IMR-90 (cell line): Measurements from ENCODE around the gene NUAK1. TPM values are rescaled to one million over a fixed set of nuclear protein-coding genes. Genes with fewer than 3 reads are reported as not detected.

Source experiments
- ATAC-seq: fragments of 200-7000 bp; cut with Tn5 transposase; 2 replicates; pipeline ENCODE4 v1.9.1; 2020; ENCODE audit warnings: low read depth, mild to moderate bottlenecking, moderate library complexity
- BruUV-seq: library from RNA; stranded (reverse); fragments of 400-500 nt; replicated peaks from 2 replicates; lab custom pipeline; 2021; lab: Mats Ljungman, UMichigan
- CTCF ChIA-PET: fragments of 300-600 bp; formaldehyde crosslinking; extraction: SDS; loops from one replicate; lab custom pipeline; 2021; ENCODE audit warnings: antibody characterized with exemption; lab: Yijun Ruan, JAX
- POLR2A ChIA-PET: fragments of 300-600 bp; sonication (Branson Sonifier 250); formaldehyde crosslinking; loops from one replicate; lab custom pipeline; 2022; ENCODE audit warnings: antibody characterized with exemption; ENCODE audit not compliant: unreplicated experiment; lab: Charles Lee
- DNase-seq: peaks from one replicate; pipeline ENCODE4 v3.0.0; 2013
- H2AFZ ChIP-seq: replicated peaks from 2 replicates; pipeline ENCODE3; 2013; ENCODE audit warnings: low read length, mild to moderate bottlenecking; ENCODE audit not compliant: poor library complexity
- H2AK5ac ChIP-seq: 2 replicates; pipeline ENCODE4 v1.6.1; 2013; ENCODE audit warnings: low read depth, low read length, inconsistent platforms
- H2AK9ac ChIP-seq: replicated peaks from 2 replicates; pipeline ENCODE3; 2013; ENCODE audit warnings: mild to moderate bottlenecking, low read depth, low read length, moderate library complexity; ENCODE audit not compliant: poor library complexity
- H2BK120ac ChIP-seq: 2 replicates; pipeline ENCODE4 v1.6.1; 2013; ENCODE audit warnings: low read depth, low read length, inconsistent platforms
- H2BK15ac ChIP-seq: 3 replicates; pipeline ENCODE4 v1.6.1; 2013; ENCODE audit warnings: low read depth, low read length, inconsistent platforms
- H2BK20ac ChIP-seq: 2 replicates; pipeline ENCODE4 v1.6.1; 2013; ENCODE audit warnings: low read depth, mild to moderate bottlenecking, inconsistent platforms, low read length, moderate library complexity
- H2BK5ac ChIP-seq: 2 replicates; pipeline ENCODE4 v1.6.1; 2013; ENCODE audit warnings: mild to moderate bottlenecking, low read depth, low read length, inconsistent platforms; ENCODE audit not compliant: poor library complexity, severe bottlenecking
- H3K14ac ChIP-seq: replicated peaks from 2 replicates; pipeline ENCODE4 v1.6.1; 2013; ENCODE audit warnings: low read depth, low read length, inconsistent platforms
- H3K18ac ChIP-seq: 2 replicates; pipeline ENCODE4 v1.6.1; 2013; ENCODE audit warnings: low read depth, low read length, control low read depth
- H3K23ac ChIP-seq: 2 replicates; pipeline ENCODE4 v1.6.1; 2013; ENCODE audit warnings: low read depth, low read length, inconsistent platforms
- H3K27ac ChIP-seq: 2 replicates; pipeline ENCODE4 v1.5.1; 2013; ENCODE audit warnings: mild to moderate bottlenecking, control low read depth, low read length; ENCODE audit not compliant: insufficient read depth
- H3K27me3 ChIP-seq: 2 replicates; pipeline ENCODE4 v1.6.1; 2013; ENCODE audit warnings: low read length; ENCODE audit not compliant: control insufficient read depth, insufficient read depth
- H3K36me3 ChIP-seq: 2 replicates; pipeline ENCODE4 v1.6.1; 2013; ENCODE audit warnings: low read length, mixed read lengths; ENCODE audit not compliant: control insufficient read depth, insufficient read depth
- H3K4ac ChIP-seq: 2 replicates; pipeline ENCODE4 v1.6.1; 2013; ENCODE audit warnings: low read depth, low read length, inconsistent platforms
- H3K4me1 ChIP-seq: 2 replicates; pipeline ENCODE4 v1.6.1; 2013; ENCODE audit warnings: low read length, mixed read lengths; ENCODE audit not compliant: control insufficient read depth, insufficient read depth
- H3K4me2 ChIP-seq: 2 replicates; pipeline ENCODE4 v1.6.1; 2013; ENCODE audit warnings: low read depth, mild to moderate bottlenecking, control low read depth, low read length, moderate library complexity
- H3K4me3 ChIP-seq: 2 replicates; pipeline ENCODE4 v1.5.1; 2013; ENCODE audit warnings: low read depth, mild to moderate bottlenecking, control low read depth, low read length, moderate library complexity; ENCODE audit not compliant: insufficient read depth
- H3K56ac ChIP-seq: 2 replicates; pipeline ENCODE4 v1.6.1; 2013; ENCODE audit warnings: low read length, inconsistent platforms; ENCODE audit not compliant: insufficient read depth; ENCODE audit errors: extremely low read depth
- H3K79me1 ChIP-seq, 2 experiments: 2 replicates each; pipeline ENCODE4 v1.6.1; 2013; ENCODE audit warnings: low read length in 2 of 2, inconsistent platforms in 1 of 2, low read depth in 1 of 2
- H3K9ac ChIP-seq: 2 replicates; pipeline ENCODE4 v1.6.1; 2013; ENCODE audit warnings: low read depth, low read length, control low read depth
- H3K9me1 ChIP-seq: 2 replicates; pipeline ENCODE4 v1.6.1; 2013; ENCODE audit warnings: low read length, inconsistent platforms; ENCODE audit not compliant: insufficient read depth
- H3K9me3 ChIP-seq: 2 replicates; pipeline ENCODE4 v1.6.1; 2013; ENCODE audit warnings: low read length; ENCODE audit not compliant: control insufficient read depth, insufficient read depth
- H4K20me1 ChIP-seq: 2 replicates; pipeline ENCODE4 v1.6.1; 2013; ENCODE audit warnings: low read length, inconsistent platforms; ENCODE audit not compliant: insufficient read depth
- H4K5ac ChIP-seq: 2 replicates; pipeline ENCODE4 v1.6.1; 2013; ENCODE audit warnings: mild to moderate bottlenecking, low read depth, low read length, control low read depth
- H4K8ac ChIP-seq, 2 experiments: 2 replicates each; pipeline ENCODE4 v1.6.1; 2013; ENCODE audit warnings: low read depth in 2 of 2, low read length in 2 of 2, control low read depth in 1 of 2, inconsistent platforms in 1 of 2
- H4K91ac ChIP-seq: 2 replicates; pipeline ENCODE4 v1.6.1; 2013; ENCODE audit warnings: low read depth, low read length, inconsistent platforms; ENCODE audit not compliant: insufficient read depth
- BHLHE40 ChIP-seq: fragments of 150-350 bp; IDR thresholded peaks from 2 replicates; pipeline ENCODE4 v1.6.1; 2016; ENCODE audit warnings: mild to moderate bottlenecking, low read depth, low read length
- CEBPB ChIP-seq: IDR thresholded peaks from 2 replicates; pipeline ENCODE4 v1.6.1; 2012; ENCODE audit warnings: low read depth, low read length, improper control_type of control experiment
- CHD1 ChIP-seq: IDR thresholded peaks from 2 replicates; pipeline ENCODE4 v1.6.1; 2012; ENCODE audit warnings: low read depth, low read length, improper control_type of control experiment
- MAFK ChIP-seq: IDR thresholded peaks from 2 replicates; pipeline ENCODE4 v1.6.1; 2012; ENCODE audit warnings: low read depth, low read length, improper control_type of control experiment
- MAZ ChIP-seq: IDR thresholded peaks from 2 replicates; pipeline ENCODE4 v1.6.1; 2012; ENCODE audit warnings: low read depth, mild to moderate bottlenecking, low read length, improper control_type of control experiment, moderate library complexity, borderline replicate concordance
- RAD21 ChIP-seq: IDR thresholded peaks from 2 replicates; pipeline ENCODE4 v1.6.1; 2012; ENCODE audit warnings: low read length, improper control_type of control experiment
- RCOR1 ChIP-seq: IDR thresholded peaks from 2 replicates; pipeline ENCODE4 v1.6.1; 2012; ENCODE audit warnings: mild to moderate bottlenecking, low read length, improper control_type of control experiment; ENCODE audit not compliant: insufficient replicate concordance
- SMC3 ChIP-seq: fragments of 150-350 bp; IDR thresholded peaks from 2 replicates; pipeline ENCODE4 v1.6.1; 2016; ENCODE audit warnings: low read depth, mild to moderate bottlenecking, antibody characterized with exemption, low read length, moderate library complexity
- WGBS, 2 experiments: methylation state at CpG; one replicate each; pipeline versions ENCODE4 v1.1.5 to v1.1.7; 2013; ENCODE audit warnings: missing lambda C conversion rate in 2 of 2; ENCODE audit not compliant: insufficient read length in 1 of 2; ENCODE audit errors: extremely low coverage in 2 of 2; 5-methylcytosine and 5-hydroxymethylcytosine counted together
- dilution Hi-C: fragments of 300-500 bp; cut with HindIII; formaldehyde crosslinking; loops from one replicate; pipeline ENCODE4 v1.14.3; 2018; ENCODE audit warnings: low sequenced_read_pairs; ENCODE audit not compliant: unreplicated experiment
- in situ Hi-C: fragments of 300-500 bp; cut with MboI; formaldehyde crosslinking; loops from 3 replicates; pipeline ENCODE4 v1.14.3; 2019; ENCODE audit warnings: low sequenced_read_pairs, inconsistent platforms, mixed read lengths
- intact Hi-C: fragments of 100-400 bp; cut with micrococcal nuclease; formaldehyde crosslinking; loops from 2 replicates; pipeline ENCODE4 v1.10.0; 2022
- polyA plus RNA-seq, 3 experiments: library from polyadenylated mRNA; depleted of rRNA; stranded (reverse); fragments of >200 nt; gene quantifications; 2 replicates each; pipeline ENCODE4 v1.2.3, GENCODE V29; 2012; ENCODE audit warnings: low replicate concordance in 1 of 3
- total RNA-seq: library from RNA; depleted of rRNA; stranded (reverse); fragments of >200 nt; gene quantifications from 2 replicates; pipeline ENCODE4 v1.2.3, GENCODE V29; 2012
- TF ChIP-seq, protein P1 (sequence below): fragments of 150-350 bp; IDR thresholded peaks from 2 replicates; pipeline ENCODE4 v1.6.1; 2016; ENCODE audit warnings: low read depth, mild to moderate bottlenecking, low read length, moderate library complexity, borderline replicate concordance
- TF ChIP-seq, protein P2 (sequence below): fragments of 150-350 bp; IDR thresholded peaks from 2 replicates; pipeline ENCODE4 v1.6.1; 2017; ENCODE audit warnings: mild to moderate bottlenecking, antibody characterized with exemption, low read length, low read depth

NUAK1 gene
- total and polyA plus RNA-seq, 2 of the 4 experiments (the other 2 are of a cell fraction): 4.8 to 8.8 TPM

DNA sequence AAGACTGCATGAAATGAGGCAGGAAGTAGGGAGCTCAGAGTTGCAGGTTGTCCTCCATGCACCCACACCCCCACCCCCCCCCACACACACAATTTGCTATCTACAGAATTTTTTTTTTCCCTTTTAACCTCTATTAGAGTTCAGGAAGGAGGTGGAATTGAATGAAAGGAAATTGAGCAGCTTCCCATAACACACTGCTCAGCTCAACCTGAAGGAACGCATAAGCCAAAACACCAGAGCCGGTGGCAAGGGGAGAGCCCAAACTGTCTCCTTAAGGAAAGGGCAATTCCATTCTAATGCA lies 74.1 kb downstream of the NUAK1 start:
- Histone ChIP-seq H4K91ac (no peak overlapping the region), H4K8ac (no peak overlapping the region), H3K4ac (no peak overlapping the region), H2BK5ac (no peak overlapping the region), H4K5ac (no peak overlapping the region), H3K27ac (no peak overlapping the region), H2AK5ac (no peak overlapping the region), H3K4me3 (no peak overlapping the region), H3K56ac (no peak overlapping the region), H3K4me1 (no peaks in the 10 kb centered on the region), H2AFZ (no peak overlapping the region), H3K4me2 (no peak overlapping the region), H3K79me1 (peaks cover 0 to 13% of the 10 kb centered on the region in 2 experiments; a peak in 1 of 4 replicates), H2BK120ac (no peak overlapping the region), H2AK9ac (no peak overlapping the region), H3K9me3 (no peaks in the 10 kb centered on the region), H2BK20ac (no peak overlapping the region), H4K20me1 (no peaks in the 10 kb centered on the region), H3K36me3 (peaks cover 25% of the 10 kb centered on the region), H3K27me3 (no peaks in the 10 kb centered on the region), H3K23ac (no peak overlapping the region), H3K18ac (no peak overlapping the region), H3K9ac (no peak overlapping the region), H3K14ac (no peak overlapping the region), H3K9me1 (peaks cover 11% of the 10 kb centered on the region; the same call in 1 of the 2 replicates), H2BK15ac (no peak overlapping the region)
- ChIA-PET CTCF (interaction anchor here (0.8 kb wide), 1 partner anchor 85 kb away, joined by 3 read pairs; no protein-coding TSS in a partner anchor), POLR2A (no interaction called here)
- no CpG with 5 or more reads among the region's 2 CpGs for WGBS, 2 experiments
- no peak for TF ChIP-seq CEBPB
- no peak for TF ChIP-seq MAZ
- TF ChIP-seq MAFK: no peak
- TF ChIP-seq BHLHE40: no peak
- TF ChIP-seq, protein P1, sequence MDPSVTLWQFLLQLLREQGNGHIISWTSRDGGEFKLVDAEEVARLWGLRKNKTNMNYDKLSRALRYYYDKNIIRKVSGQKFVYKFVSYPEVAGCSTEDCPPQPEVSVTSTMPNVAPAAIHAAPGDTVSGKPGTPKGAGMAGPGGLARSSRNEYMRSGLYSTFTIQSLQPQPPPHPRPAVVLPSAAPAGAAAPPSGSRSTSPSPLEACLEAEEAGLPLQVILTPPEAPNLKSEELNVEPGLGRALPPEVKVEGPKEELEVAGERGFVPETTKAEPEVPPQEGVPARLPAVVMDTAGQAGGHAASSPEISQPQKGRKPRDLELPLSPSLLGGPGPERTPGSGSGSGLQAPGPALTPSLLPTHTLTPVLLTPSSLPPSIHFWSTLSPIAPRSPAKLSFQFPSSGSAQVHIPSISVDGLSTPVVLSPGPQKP: no peak
- TF ChIP-seq RCOR1: no peak
- TF ChIP-seq, protein P2, sequence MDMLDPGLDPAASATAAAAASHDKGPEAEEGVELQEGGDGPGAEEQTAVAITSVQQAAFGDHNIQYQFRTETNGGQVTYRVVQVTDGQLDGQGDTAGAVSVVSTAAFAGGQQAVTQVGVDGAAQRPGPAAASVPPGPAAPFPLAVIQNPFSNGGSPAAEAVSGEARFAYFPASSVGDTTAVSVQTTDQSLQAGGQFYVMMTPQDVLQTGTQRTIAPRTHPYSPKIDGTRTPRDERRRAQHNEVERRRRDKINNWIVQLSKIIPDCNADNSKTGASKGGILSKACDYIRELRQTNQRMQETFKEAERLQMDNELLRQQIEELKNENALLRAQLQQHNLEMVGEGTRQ: no peak
- TF ChIP-seq RAD21: no peak
- TF ChIP-seq CHD1: no peak
- no peak for TF ChIP-seq SMC3
- intact Hi-C loops: no loop called here
- ATAC-seq: no peak
- in situ Hi-C loops: no loop called here
- no TSS peak for BruUV-seq
- dilution Hi-C loops: no loop called here
- DNase-seq: no peak
